ENCODE results near the gene RBM20.
"Not testable (repeated sequence)": the region's sequence is repeated elsewhere in the genome, so short reads cannot be mapped to it uniquely, and the experiment has no call there.

The RBM20 gene

GRCh38 chr10:110679486-110680272, 35.5 kb downstream of the RBM20 start:
- DNase-seq, result peak; percentile 72

- DNase-seq, result no peak
These were observed 36.3 kb downstream of the RBM20 start for GRCh38 chr10:110680273-110681020.

GRCh38 chr10:110681023-110681681, 37.0 kb downstream of the RBM20 start:
- peak; percentile 55 for DNase-seq

- DNase-seq, result no peak
These were observed 38.2 kb downstream of the RBM20 start for GRCh38 chr10:110682348-110682747.

- no peak for DNase-seq
These were observed 40.8 kb downstream of the RBM20 start for GRCh38 chr10:110684800-110685446.

GRCh38 chr10:110686047-110686446, 41.9 kb downstream of the RBM20 start:
- DNase-seq, result no peak

GRCh38 chr10:110686949-110687348, 42.8 kb downstream of the RBM20 start:
- DNase-seq, result no peak

GRCh38 chr10:110687400-110687799, 43.3 kb downstream of the RBM20 start:
- no peak for DNase-seq

- DNase-seq, result no peak
These were observed 47.0 kb downstream of the RBM20 start for GRCh38 chr10:110691139-110691538.

GRCh38 chr10:110694263-110694662, 50.1 kb downstream of the RBM20 start:
- DNase-seq, result no peak

GRCh38 chr10:110694820-110695538, 50.8 kb downstream of the RBM20 start:
- no peak for DNase-seq

- no peak for DNase-seq
These were observed 51.4 kb downstream of the RBM20 start for GRCh38 chr10:110695539-110695886.

GRCh38 chr10:110696436-110696835, 52.3 kb downstream of the RBM20 start:
- no peak for DNase-seq

GRCh38 chr10:110698340-110698739, 54.2 kb downstream of the RBM20 start:
- DNase-seq, result no peak

- DNase-seq, result no peak
These were observed 54.7 kb downstream of the RBM20 start for GRCh38 chr10:110698782-110699201.

- DNase-seq, result no peak
These were observed 55.8 kb downstream of the RBM20 start for GRCh38 chr10:110699859-110700468.

- DNase-seq, result no peak
These were observed 56.9 kb downstream of the RBM20 start for GRCh38 chr10:110700947-110701616.

GRCh38 chr10:110701617-110701971, 57.5 kb downstream of the RBM20 start:
- DNase-seq, result no peak

GRCh38 chr10:110704070-110704469, 59.9 kb downstream of the RBM20 start:
- DNase-seq, result no peak

- DNase-seq, result no peak
These were observed 60.9 kb downstream of the RBM20 start for GRCh38 chr10:110704906-110705476.

GRCh38 chr10:110705596-110705995, 61.5 kb downstream of the RBM20 start:
- not testable (repeated sequence) for DNase-seq

Measured in right forelimb (tissue), 1 donor.